ENCODE measurements around the gene WNK3.

The WNK3 gene

DNA sequence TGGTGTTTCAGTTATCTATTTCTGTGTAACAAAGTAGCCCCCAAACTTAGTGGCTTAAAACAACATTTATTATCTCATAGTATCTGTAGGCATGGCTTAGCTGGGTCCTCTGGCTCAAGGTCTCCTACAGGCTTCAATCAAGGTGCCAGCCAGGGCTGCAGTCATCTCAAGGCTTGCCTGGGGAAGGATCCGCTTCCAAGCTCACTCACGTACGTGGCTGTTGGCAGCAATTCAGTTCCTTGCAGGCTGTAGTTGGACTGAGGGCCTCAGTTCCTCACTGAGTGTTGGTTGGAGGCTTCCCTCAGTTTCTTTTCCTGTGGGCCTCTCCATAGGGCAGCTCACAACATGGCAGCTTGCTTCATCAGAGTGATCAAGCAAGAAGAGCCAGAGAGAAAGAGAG, 184.1 kb downstream of the WNK3 start:
- TF ChIP-seq CTCF (IDR thresholded peaks at IDR 0.05; ENCODE audit: extremely low read depth, insufficient read depth, missing control alignments) = no peak
- no peak for DNase-seq (ENCODE audit: low spot score)
- in situ Hi-C loops (cut with MboI; ENCODE audit: low pct_unique_long_range_greater_than_20kb, low sequenced_read_pairs, unreplicated experiment) = no loop called here

DNA sequence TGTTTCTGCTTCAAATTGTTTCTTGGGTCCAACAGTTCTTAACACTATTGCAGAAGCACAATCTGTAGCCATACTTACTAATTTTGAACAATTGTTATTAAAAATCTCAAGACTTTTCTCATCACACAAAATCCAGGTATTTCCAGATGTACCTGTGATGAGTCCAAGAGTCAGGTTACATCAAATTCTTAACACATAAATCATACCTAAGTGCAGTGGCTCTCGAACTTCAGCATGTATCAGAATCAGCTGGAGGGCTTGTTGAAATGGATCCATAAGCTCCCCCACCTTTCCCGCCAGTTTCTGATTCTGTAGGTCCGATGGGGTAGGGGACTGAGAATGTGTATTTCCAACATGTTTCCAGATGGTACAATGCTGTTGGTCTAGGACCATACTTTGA, 185.4 kb downstream of the WNK3 start:
- DNase-seq (ENCODE audit: low spot score) = no peak
- TF ChIP-seq CTCF (IDR thresholded peaks at IDR 0.05; ENCODE audit: extremely low read depth, insufficient read depth, missing control alignments) = no peak
- in situ Hi-C loops (cut with MboI; ENCODE audit: low pct_unique_long_range_greater_than_20kb, low sequenced_read_pairs, unreplicated experiment) = no loop called here

GRCh38 chrX:54171527-54172250, 186.2 kb downstream of the WNK3 start:
- no peak for TF ChIP-seq CTCF (IDR thresholded peaks at IDR 0.05; ENCODE audit: extremely low read depth, insufficient read depth, missing control alignments)
- DNase-seq (ENCODE audit: low spot score) = no peak
- in situ Hi-C loops (cut with MboI; ENCODE audit: low pct_unique_long_range_greater_than_20kb, low sequenced_read_pairs, unreplicated experiment) = no loop called here

GRCh38 chrX:54171091-54171490, 186.8 kb downstream of the WNK3 start:
- TF ChIP-seq CTCF (IDR thresholded peaks at IDR 0.05; ENCODE audit: extremely low read depth, insufficient read depth, missing control alignments) = no peak
- DNase-seq (ENCODE audit: low spot score) = no peak
- in situ Hi-C loops (cut with MboI; ENCODE audit: low pct_unique_long_range_greater_than_20kb, low sequenced_read_pairs, unreplicated experiment) = no loop called here

DNA sequence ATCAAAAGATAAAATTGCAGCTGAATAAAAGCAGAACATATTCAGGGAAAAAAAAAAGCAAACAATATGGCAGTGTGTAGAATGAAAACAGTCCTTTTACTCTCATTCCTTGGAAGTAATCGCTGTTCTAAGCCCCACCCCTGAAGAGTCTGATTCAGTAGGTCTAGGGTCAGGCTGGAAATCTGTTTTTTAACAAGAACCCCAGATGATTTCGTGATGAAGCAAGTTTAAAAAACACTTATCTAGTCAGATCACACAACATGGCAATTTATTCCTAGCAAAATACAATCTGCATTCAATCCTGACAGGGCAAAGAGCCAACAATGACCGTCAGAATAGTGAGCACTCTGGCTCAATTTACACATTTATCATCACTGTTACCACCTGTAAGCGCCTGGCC, 190.9 kb downstream of the WNK3 start:
- no peak for TF ChIP-seq CTCF (IDR thresholded peaks at IDR 0.05; ENCODE audit: extremely low read depth, insufficient read depth, missing control alignments)
- in situ Hi-C loops (cut with MboI; ENCODE audit: low pct_unique_long_range_greater_than_20kb, low sequenced_read_pairs, unreplicated experiment) = no loop called here
- no peak for DNase-seq (ENCODE audit: low spot score)

DNA sequence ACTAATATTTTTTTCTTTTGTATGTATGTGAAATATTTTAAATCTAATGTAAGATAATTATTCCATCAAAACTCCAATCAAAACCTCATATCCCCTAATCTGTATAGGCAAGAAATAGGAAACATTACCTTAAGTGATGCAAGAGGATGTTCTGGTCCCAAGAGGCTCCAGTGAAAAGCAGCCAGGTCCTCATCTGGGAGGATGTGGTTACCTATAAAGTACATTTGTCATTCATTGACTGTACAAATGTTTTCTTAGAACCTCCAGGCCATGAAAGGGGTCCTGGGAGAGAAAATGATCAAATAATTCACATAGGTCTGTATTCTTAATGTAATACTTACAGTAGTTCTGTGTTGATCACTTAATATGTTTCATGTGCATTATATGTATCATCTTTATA, 200.3 kb downstream of the WNK3 start:
- in situ Hi-C loops (cut with MboI; ENCODE audit: low pct_unique_long_range_greater_than_20kb, low sequenced_read_pairs, unreplicated experiment) = no loop called here
- no peak for DNase-seq (ENCODE audit: low spot score)
- TF ChIP-seq CTCF (IDR thresholded peaks at IDR 0.05; ENCODE audit: extremely low read depth, insufficient read depth, missing control alignments) = no peak

All from GM13977 (cell line).